Hepatocyte (in vitro differentiated cells): ENCODE data around the gene CHST15.

Experiments
- EZH2 ChIP-seq: fragments of 200-600 bp; sonication (generic); IDR thresholded peaks from 2 replicates; pipeline ENCODE4 v1.6.1; 2016; ENCODE audit warnings: antibody characterized with exemption, mild to moderate bottlenecking, borderline replicate concordance
- EZH2phosphoT487 ChIP-seq: fragments of 200-600 bp; sonication (generic); IDR thresholded peaks from one replicate; pipeline ENCODE4 v1.6.1; 2018; ENCODE audit warnings: antibody characterized with exemption, mild to moderate bottlenecking, low read depth, moderate library complexity; ENCODE audit not compliant: unreplicated experiment, severe bottlenecking
- TF ChIP-seq, protein P1 (sequence below): fragments of 200-600 bp; sonication (generic); IDR thresholded peaks from 2 replicates; pipeline ENCODE4 v1.5.1; 2016; ENCODE audit warnings: antibody characterized with exemption, mild to moderate bottlenecking; ENCODE audit not compliant: poor library complexity

DNA sequence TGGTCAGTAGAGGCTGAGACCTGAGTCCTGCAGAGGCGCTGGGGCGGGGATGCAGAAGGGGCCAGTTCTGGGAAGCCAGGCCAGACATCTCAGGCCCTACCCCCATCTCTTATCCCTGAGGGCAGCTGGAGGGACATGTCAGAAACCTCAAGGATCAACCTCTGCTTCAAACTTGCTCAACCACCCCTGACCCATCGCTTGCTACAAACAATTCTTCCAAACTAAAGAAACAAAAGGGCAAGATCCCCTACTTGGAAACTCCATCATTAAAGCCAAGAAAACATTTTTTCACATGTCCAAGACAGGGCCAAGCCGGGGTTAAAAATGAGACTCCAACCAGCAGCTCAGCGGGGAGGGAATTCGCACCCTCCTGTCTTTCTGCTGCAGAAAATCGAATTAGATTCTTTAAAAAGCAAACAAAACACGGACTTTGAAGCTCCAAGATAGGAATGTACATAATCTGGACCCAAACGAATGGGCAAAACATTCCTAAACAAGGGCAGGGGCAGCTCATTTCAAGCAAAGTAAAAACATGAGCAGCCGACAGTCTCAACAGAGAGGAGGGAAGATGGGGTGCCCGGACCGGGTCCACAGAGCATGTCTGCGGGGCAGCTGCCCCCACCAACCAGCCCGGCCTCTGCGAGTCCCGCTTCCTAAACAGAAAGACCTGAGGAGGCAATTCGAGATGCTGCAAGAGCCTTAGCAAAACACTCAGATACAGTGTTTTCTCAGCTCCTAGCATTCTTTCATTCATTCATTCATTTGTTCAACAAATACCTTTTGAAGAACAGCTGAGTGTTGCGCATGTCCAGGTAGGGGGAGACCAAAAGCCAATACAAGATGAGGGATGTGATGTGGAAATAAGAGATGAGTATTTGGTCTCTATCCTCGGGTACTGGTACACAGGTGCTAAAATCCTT, 44.8 kb downstream of the CHST15 start:
- TF ChIP-seq, protein P1, sequence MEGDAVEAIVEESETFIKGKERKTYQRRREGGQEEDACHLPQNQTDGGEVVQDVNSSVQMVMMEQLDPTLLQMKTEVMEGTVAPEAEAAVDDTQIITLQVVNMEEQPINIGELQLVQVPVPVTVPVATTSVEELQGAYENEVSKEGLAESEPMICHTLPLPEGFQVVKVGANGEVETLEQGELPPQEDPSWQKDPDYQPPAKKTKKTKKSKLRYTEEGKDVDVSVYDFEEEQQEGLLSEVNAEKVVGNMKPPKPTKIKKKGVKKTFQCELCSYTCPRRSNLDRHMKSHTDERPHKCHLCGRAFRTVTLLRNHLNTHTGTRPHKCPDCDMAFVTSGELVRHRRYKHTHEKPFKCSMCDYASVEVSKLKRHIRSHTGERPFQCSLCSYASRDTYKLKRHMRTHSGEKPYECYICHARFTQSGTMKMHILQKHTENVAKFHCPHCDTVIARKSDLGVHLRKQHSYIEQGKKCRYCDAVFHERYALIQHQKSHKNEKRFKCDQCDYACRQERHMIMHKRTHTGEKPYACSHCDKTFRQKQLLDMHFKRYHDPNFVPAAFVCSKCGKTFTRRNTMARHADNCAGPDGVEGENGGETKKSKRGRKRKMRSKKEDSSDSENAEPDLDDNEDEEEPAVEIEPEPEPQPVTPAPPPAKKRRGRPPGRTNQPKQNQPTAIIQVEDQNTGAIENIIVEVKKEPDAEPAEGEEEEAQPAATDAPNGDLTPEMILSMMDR: no peak
- TF ChIP-seq EZH2 (no peak), EZH2phosphoT487 (no peak)
